Naive thymus-derived CD4-positive, alpha-beta T cell (primary cell): ENCODE results near the gene PIGH. TPM values are rescaled to one million over a fixed set of nuclear protein-coding genes. Genes with fewer than 3 reads are reported as not detected.

ENCODE experiments used
- ATAC-seq: fragments of 150-1000 bp; cut with Tn5 transposase; 2 replicates; pipeline ENCODE4 v1.10.0; 2021; ENCODE audit warnings: mild to moderate bottlenecking, moderate library complexity
- CTCF ChIA-PET: fragments of 350-600 bp; sonication (Branson Sonifier 250); formaldehyde crosslinking; loops from one replicate; lab custom pipeline; 2021; ENCODE audit warnings: antibody characterized with exemption; lab: Charles Lee
- POLR2A ChIA-PET: fragments of 350-600 bp; sonication (Branson Sonifier 250); formaldehyde crosslinking; loops from one replicate; lab custom pipeline; 2021; ENCODE audit warnings: antibody characterized with exemption, inconsistent platforms; lab: Charles Lee
- DNase-seq, 9 donors: peaks; one replicate each; pipeline versions ENCODE4 v3.0.0 to v3.0.0-alpha.2; 2020 to 2022; ENCODE audit warnings: mixed read lengths in 1 of 9
- H3K27ac ChIP-seq: one replicate; pipeline ENCODE4 v1.7.0; 2013; ENCODE audit warnings: mild to moderate bottlenecking, low read depth, low read length, moderate library complexity
- H3K27me3 ChIP-seq, 2 donors: one replicate each; pipeline ENCODE4 v1.7.0; 2013; ENCODE audit warnings: low read length in 2 of 2, mild to moderate bottlenecking in 2 of 2, moderate library complexity in 2 of 2; ENCODE audit not compliant: control insufficient read depth in 2 of 2, insufficient read depth in 2 of 2
- H3K36me3 ChIP-seq, 3 experiments: 1 replicate in 2 of 3; 2 replicates in 1 of 3; pipeline ENCODE4 v1.7.0; 2013; ENCODE audit warnings: low read length in 3 of 3, mild to moderate bottlenecking in 3 of 3, moderate library complexity in 1 of 3; ENCODE audit not compliant: insufficient read depth in 3 of 3, control insufficient read depth in 2 of 3
- H3K4me1 ChIP-seq, 2 donors: one replicate each; pipeline ENCODE4 v1.7.0; 2013; ENCODE audit warnings: low read length in 2 of 2, mild to moderate bottlenecking in 2 of 2, moderate library complexity in 1 of 2; ENCODE audit not compliant: control insufficient read depth in 2 of 2, insufficient read depth in 2 of 2
- H3K4me3 ChIP-seq: 2 replicates; pipeline ENCODE4 v1.7.0; 2013; ENCODE audit warnings: mild to moderate bottlenecking, low read length
- H3K9me3 ChIP-seq, 3 experiments: 1 replicate in 2 of 3; 2 replicates in 1 of 3; pipeline ENCODE4 v1.7.0; 2013; ENCODE audit warnings: low read length in 3 of 3; ENCODE audit not compliant: control insufficient read depth in 2 of 3
- H3K27ac Mint-ChIP-seq, 9 donors: one replicate each; pipeline ENCODE4 v1.8.0; 2020 to 2022; ENCODE audit warnings: mixed read lengths in 9 of 9, mild to moderate bottlenecking in 8 of 9, moderate library complexity in 5 of 9, inconsistent platforms in 2 of 9
- H3K27me3 Mint-ChIP-seq, 5 donors: one replicate each; pipeline ENCODE4 v1.8.0; 2021 to 2022; ENCODE audit warnings: mixed read lengths in 5 of 5, mild to moderate bottlenecking in 1 of 5
- H3K36me3 Mint-ChIP-seq, 5 donors: one replicate each; pipeline ENCODE4 v1.8.0; 2020 to 2022; ENCODE audit warnings: mixed read lengths in 5 of 5, mild to moderate bottlenecking in 3 of 5, inconsistent platforms in 1 of 5
- H3K4me1 Mint-ChIP-seq, 7 donors: one replicate each; pipeline ENCODE4 v1.8.0; 2020 to 2022; ENCODE audit warnings: mixed read lengths in 7 of 7, mild to moderate bottlenecking in 3 of 7, inconsistent platforms in 1 of 7
- H3K4me3 Mint-ChIP-seq, 10 donors: one replicate each; pipeline ENCODE4 v1.8.0; 2020 to 2022; ENCODE audit warnings: mild to moderate bottlenecking in 10 of 10, mixed read lengths in 10 of 10, moderate library complexity in 6 of 10, inconsistent platforms in 2 of 10
- H3K9me3 Mint-ChIP-seq, 11 donors: one replicate each; pipeline ENCODE4 v1.8.0; 2020 to 2022; ENCODE audit warnings: mixed read lengths in 11 of 11, mild to moderate bottlenecking in 4 of 11, inconsistent platforms in 1 of 11, moderate library complexity in 1 of 11
- intact Hi-C, 2 donors: fragments of 100-400 bp; cut with micrococcal nuclease; formaldehyde crosslinking; loops; one replicate each; pipeline ENCODE4 v1.15.1; 2023
- polyA plus RNA-seq, 2 donors: library from polyadenylated mRNA; unstranded; fragments of 300-500 nt; fragmentation: Illumina TruSeq; gene quantifications; one replicate each; pipeline ENCODE4 v1.2.3, GENCODE V29; 2021
- total RNA-seq, 6 experiments: library from RNA in 5 of 6; stranded (reverse) in 5 of 6; gene quantifications; 1 replicate in 5 of 6; 2 replicates in 1 of 6; pipeline ENCODE4 v1.2.3 and lab custom pipeline; 2021 to 2026

Gene PIGH
- total and polyA plus RNA-seq, 7 experiments from 2014 or later: 14.3 to 42.1 (median 33.0) TPM

DNA sequence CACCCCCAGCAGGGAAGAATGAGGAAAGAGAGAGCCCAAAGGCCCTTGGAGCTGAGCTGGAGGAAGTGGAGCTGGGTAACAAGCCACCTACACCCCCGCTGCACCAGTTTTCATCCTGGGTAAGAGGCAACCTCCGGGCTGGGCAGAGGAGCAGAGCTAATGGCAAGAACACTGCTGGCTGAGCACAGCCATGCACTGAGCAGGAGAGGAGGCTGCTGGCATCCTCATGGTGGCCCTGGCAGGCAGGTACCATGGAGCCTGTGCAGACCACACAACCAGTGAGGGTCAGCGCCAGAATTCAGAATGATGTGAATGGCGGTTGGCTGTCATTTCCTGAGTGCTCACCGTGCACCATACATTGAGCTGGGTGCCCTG lies 37.3 kb downstream of the PIGH start:
- H3K27ac Mint-ChIP-seq: no peak overlapping the region
- Histone ChIP-seq H3K9me3 (no peaks in the 10 kb centered on the region), H3K4me3 (no peak overlapping the region), H3K27me3 (no peaks in the 10 kb centered on the region), H3K27ac (no peak overlapping the region), H3K36me3 (no peaks in the 10 kb centered on the region), H3K4me1 (no peaks in the 10 kb centered on the region)
- DNase-seq (no peak), ATAC-seq (no peak)
- peaks cover 0 to 13% (median 0%) of the 10 kb centered on the region in 7 donors for H3K4me1 Mint-ChIP-seq
- POLR2A ChIA-PET: no interaction called here
- no peak overlapping the region for H3K4me3 Mint-ChIP-seq
- CTCF ChIA-PET: no interaction called here
- H3K27me3 Mint-ChIP-seq: peaks cover 0 to 3% (median 0%) of the 10 kb centered on the region in 5 donors
- intact Hi-C loops: no loop called here
- no peaks in the 10 kb centered on the region for H3K36me3 Mint-ChIP-seq
- no peaks in the 10 kb centered on the region for H3K9me3 Mint-ChIP-seq

DNA sequence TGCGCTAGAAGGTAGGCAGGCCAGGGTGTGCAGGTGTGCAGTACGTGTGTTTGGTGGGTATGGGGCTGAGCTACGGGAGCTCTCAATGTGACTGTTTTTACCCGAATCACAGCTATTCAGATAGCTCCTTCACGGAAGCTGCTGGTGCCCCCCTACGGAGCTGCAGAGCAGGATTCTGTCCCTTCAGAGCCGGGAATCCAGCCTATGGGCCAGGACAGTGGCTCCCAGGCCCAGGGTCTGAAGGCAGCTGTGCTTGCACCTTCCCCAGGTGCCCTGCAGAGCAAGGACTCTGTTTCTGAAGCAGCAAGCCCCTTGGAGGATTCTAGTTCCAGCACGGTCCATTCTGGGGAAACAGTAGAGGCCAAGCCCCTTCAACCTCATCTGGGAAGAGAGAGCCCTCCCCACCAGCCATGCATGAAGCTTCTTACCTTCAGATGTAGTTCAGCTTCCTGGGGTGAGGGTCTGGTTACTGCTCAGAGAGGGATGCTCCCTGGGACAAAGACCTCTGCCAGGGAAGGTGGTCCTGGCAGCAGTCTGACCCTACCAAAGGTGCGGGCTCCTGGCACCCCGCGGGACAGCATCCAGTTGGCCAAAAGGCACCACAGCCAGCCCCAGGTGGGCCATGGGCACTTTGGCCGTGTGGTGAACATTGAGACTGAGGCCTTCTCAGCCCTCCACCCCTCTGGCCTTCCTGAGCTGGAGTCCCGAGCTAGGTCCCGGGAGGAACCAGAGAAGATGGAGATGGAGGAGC lies 37.9 kb downstream of the PIGH start:
- intact Hi-C loops: no loop called here
- ChIA-PET POLR2A (no interaction called here), CTCF (no interaction called here)
- H3K36me3 Mint-ChIP-seq: no peaks in the 10 kb centered on the region
- H3K27me3 ChIP-seq: no peaks in the 10 kb centered on the region
- ATAC-seq (no peak), DNase-seq (no peak)
- no peaks in the 10 kb centered on the region for H3K9me3 ChIP-seq
- H3K27ac Mint-ChIP-seq: no peak overlapping the region
- no peaks in the 10 kb centered on the region for H3K9me3 Mint-ChIP-seq
- H3K27ac ChIP-seq: no peak overlapping the region
- H3K27me3 Mint-ChIP-seq: peaks cover 0 to 3% (median 0%) of the 10 kb centered on the region in 5 donors
- no peaks in the 10 kb centered on the region for H3K4me1 ChIP-seq
- no peaks in the 10 kb centered on the region for H3K36me3 ChIP-seq
- H3K4me1 Mint-ChIP-seq: peaks cover 0 to 8% (median 0%) of the 10 kb centered on the region in 7 donors
- H3K4me3 Mint-ChIP-seq: no peak overlapping the region
- no peak overlapping the region for H3K4me3 ChIP-seq

DNA sequence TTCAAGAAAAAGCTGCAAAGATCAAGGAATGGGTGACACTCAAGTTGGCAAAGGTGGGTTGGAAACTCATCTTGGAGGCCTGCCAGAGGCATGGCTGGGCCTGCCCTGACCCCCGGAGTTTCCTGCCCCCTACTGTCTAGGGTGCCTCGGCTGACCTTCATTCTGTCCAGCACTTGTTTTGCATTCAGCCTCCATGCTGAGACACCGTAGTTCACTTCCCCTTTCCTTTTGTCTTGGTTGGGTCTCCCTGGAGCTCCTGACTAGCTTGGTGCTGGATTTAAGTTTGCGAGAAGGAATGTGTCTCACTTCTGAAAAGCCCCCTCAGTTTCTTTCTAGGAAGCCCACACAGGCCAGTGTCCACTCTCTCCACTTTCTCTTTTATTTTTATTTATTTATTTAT lies 40.4 kb downstream of the PIGH start:
- no peak overlapping the region for H3K27ac Mint-ChIP-seq
- H3K27me3 ChIP-seq: no peaks in the 10 kb centered on the region
- H3K9me3 ChIP-seq: no peaks in the 10 kb centered on the region
- no peaks in the 10 kb centered on the region for H3K4me1 Mint-ChIP-seq
- ATAC-seq (no peak), DNase-seq (no peak)
- no peaks in the 10 kb centered on the region for H3K9me3 Mint-ChIP-seq
- H3K27me3 Mint-ChIP-seq: peaks cover 0 to 4% (median 0%) of the 10 kb centered on the region in 5 donors
- no peak overlapping the region for H3K27ac ChIP-seq
- no peaks in the 10 kb centered on the region for H3K36me3 Mint-ChIP-seq
- intact Hi-C loops: no loop called here
- POLR2A ChIA-PET: no interaction called here
- no peaks in the 10 kb centered on the region for H3K36me3 ChIP-seq
- no peaks in the 10 kb centered on the region for H3K4me1 ChIP-seq
- CTCF ChIA-PET: interaction anchor here (1.6 kb wide), 1 partner anchor 132 kb away, joined by 3 read pairs; no protein-coding TSS in a partner anchor
- H3K4me3 ChIP-seq: no peak overlapping the region
- no peak overlapping the region for H3K4me3 Mint-ChIP-seq

DNA sequence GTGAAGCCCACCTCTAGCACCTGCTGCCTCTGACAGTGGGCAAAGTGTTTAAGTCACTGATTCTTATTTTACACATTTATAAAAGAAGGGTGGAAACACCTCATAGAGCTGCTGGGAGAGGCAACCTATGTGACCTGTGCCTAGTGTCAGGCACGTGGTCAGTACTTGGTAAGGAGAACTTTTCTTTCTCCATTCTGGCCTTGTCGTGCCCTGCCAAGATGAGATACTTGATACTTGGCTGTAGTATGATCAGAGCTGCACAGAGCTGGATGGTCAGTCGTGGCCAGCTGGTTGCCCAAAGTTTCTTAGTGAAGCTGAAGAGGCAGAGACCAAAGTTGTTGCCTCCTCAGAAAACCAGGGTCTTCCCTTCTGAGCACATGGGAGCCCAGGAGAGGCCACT lies 42.4 kb downstream of the PIGH start:
- intact Hi-C loops: no loop called here
- no peak for DNase-seq
- Mint-ChIP-seq H3K4me1 (no peaks in the 10 kb centered on the region), H3K9me3 (no peaks in the 10 kb centered on the region), H3K27ac (no peak overlapping the region), H3K36me3 (no peaks in the 10 kb centered on the region), H3K27me3 (peaks cover 0 to 4% (median 0%) of the 10 kb centered on the region in 5 donors), H3K4me3 (no peak overlapping the region)
- ChIA-PET CTCF (interaction anchor here (1.0 to 2.0 kb wide), 3 partner anchors 14 to 130 kb away, joined by 3 to 6 read pairs (median 5); no protein-coding TSS in a partner anchor), POLR2A (no interaction called here)
- no peaks in the 10 kb centered on the region for H3K36me3 ChIP-seq
- H3K27me3 ChIP-seq: no peaks in the 10 kb centered on the region
- no peak overlapping the region for H3K4me3 ChIP-seq
- ATAC-seq: no peak
- no peaks in the 10 kb centered on the region for H3K9me3 ChIP-seq
- H3K4me1 ChIP-seq: no peaks in the 10 kb centered on the region
- H3K27ac ChIP-seq: no peak overlapping the region

DNA sequence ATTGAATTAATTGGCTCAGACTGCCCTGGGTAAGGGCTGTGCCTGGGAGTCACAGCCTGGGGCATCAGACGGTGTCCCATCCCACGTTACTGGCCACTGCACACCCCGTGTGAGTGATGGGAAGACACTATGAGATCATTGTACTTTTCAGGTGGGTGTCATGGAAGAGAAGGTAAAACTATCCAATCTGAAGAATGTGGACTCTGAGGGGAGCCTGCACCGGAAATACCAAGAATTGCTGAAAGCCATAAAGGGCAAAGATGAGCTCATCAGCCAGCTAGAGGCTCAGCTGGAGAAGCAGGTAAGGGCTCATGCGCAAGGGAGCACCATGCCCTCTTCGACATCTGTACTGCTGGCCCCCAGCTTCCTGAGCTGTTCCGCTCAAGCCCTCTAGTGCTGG lies 43.0 kb downstream of the PIGH start:
- Histone ChIP-seq H3K4me1 (no peaks in the 10 kb centered on the region), H3K27ac (no peak overlapping the region), H3K9me3 (no peaks in the 10 kb centered on the region), H3K36me3 (no peaks in the 10 kb centered on the region), H3K27me3 (no peaks in the 10 kb centered on the region), H3K4me3 (no peak overlapping the region)
- Mint-ChIP-seq H3K9me3 (no peaks in the 10 kb centered on the region), H3K4me1 (no peaks in the 10 kb centered on the region), H3K36me3 (no peaks in the 10 kb centered on the region), H3K4me3 (no peak overlapping the region), H3K27ac (no peak overlapping the region), H3K27me3 (peaks cover 0 to 4% (median 0%) of the 10 kb centered on the region in 5 donors)
- CTCF ChIA-PET: interaction anchor here (1.2 to 2.0 kb wide), 2 partner anchors 14 to 129 kb away, joined by 5 to 6 read pairs; no protein-coding TSS in a partner anchor
- DNase-seq (no peak), ATAC-seq (no peak)
- POLR2A ChIA-PET: no interaction called here
- intact Hi-C loops: no loop called here

DNA sequence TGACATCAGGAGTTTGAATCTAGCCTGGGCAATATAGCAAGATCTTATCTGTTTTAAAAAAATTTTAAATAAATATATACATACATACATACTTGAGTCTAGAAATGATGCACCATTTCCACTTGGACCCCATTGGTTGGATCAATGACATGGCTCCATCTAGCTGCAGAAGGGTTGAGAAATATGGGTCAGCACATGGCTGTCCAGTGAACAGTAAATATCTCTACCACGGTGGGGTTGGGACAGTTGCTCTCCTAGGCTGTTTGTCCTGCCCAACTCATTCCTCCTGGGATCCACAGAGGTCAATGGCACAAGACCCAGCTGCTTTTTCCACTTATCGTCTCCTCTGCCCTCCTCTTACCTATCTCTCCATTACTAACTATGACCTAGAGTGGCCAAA lies 43.4 kb downstream of the PIGH start:
- no peak for ATAC-seq
- H3K4me1 Mint-ChIP-seq: no peaks in the 10 kb centered on the region
- no peaks in the 10 kb centered on the region for H3K9me3 Mint-ChIP-seq
- Histone ChIP-seq H3K27me3 (no peaks in the 10 kb centered on the region), H3K27ac (no peak overlapping the region), H3K4me3 (no peak overlapping the region), H3K36me3 (no peaks in the 10 kb centered on the region), H3K4me1 (no peaks in the 10 kb centered on the region), H3K9me3 (no peaks in the 10 kb centered on the region)
- intact Hi-C loops: no loop called here
- no peaks in the 10 kb centered on the region for H3K36me3 Mint-ChIP-seq
- ChIA-PET CTCF (interaction anchor here (2.0 kb wide), 1 partner anchor 129 kb away, joined by 6 read pairs; no protein-coding TSS in a partner anchor), POLR2A (no interaction called here)
- DNase-seq: no peak
- peaks cover 0 to 4% (median 0%) of the 10 kb centered on the region in 5 donors for H3K27me3 Mint-ChIP-seq
- H3K4me3 Mint-ChIP-seq: no peak overlapping the region
- H3K27ac Mint-ChIP-seq: no peak overlapping the region
